Right hindlimb (tissue), 1 donor: ENCODE measurements around the gene ENTR1.

Experiments
- DNase-seq: peaks from one replicate; pipeline ENCODE4 v3.0.0-alpha.2; 2018

The ENTR1 gene

GRCh38 chr9:136358888-136359287, 51.5 kb downstream of the ENTR1 start:
- no peak for DNase-seq

- DNase-seq = no peak
Measured at GRCh38 chr9:136358016-136358415, 52.4 kb downstream of the ENTR1 start.

- no peak for DNase-seq
Measured at GRCh38 chr9:136357202-136357725, 53.1 kb downstream of the ENTR1 start.

GRCh38 chr9:136355616-136356557, 54.5 kb downstream of the ENTR1 start:
- DNase-seq = no peak

GRCh38 chr9:136354592-136355085, 55.8 kb downstream of the ENTR1 start:
- DNase-seq = no peak

- DNase-seq = no peak
Measured at GRCh38 chr9:136353757-136354488, 56.5 kb downstream of the ENTR1 start.

GRCh38 chr9:136353088-136353487, 57.3 kb downstream of the ENTR1 start:
- no peak for DNase-seq

- DNase-seq = no peak
Measured at GRCh38 chr9:136352682-136353081, 57.7 kb downstream of the ENTR1 start.
